Mononuclear cell (primary cell): ENCODE measurements around the gene ACER1. TPM values are rescaled to one million over a fixed set of nuclear protein-coding genes. Genes with fewer than 3 reads are reported as not detected.
"Not testable (repeated sequence)": the region's sequence is repeated elsewhere in the genome, so short reads cannot be mapped to it uniquely, and the experiment has no call there.

Experiments
- H3K27me3 ChIP-seq: 2 replicates; pipeline ENCODE4 v1.6.0; 2011; ENCODE audit warnings: low read length, control low read depth; ENCODE audit not compliant: insufficient read depth
- H3K4me1 ChIP-seq: 2 replicates; pipeline ENCODE4 v1.5.1; 2011; ENCODE audit warnings: mild to moderate bottlenecking, low read length, control low read depth; ENCODE audit not compliant: insufficient read depth
- H3K4me3 ChIP-seq: 2 replicates; pipeline ENCODE4 v1.5.1; 2011; ENCODE audit warnings: mild to moderate bottlenecking, low read length, moderate library complexity
- H3K9me3 ChIP-seq: 2 replicates; pipeline ENCODE4 v1.5.1; 2011; ENCODE audit warnings: low read depth, mild to moderate bottlenecking, control low read depth, low read length
- total RNA-seq: library from RNA; depleted of rRNA; stranded (reverse); fragments of >200 nt; gene quantifications from one replicate; pipeline ENCODE4 v1.2.3, GENCODE V29; 2012

Gene ACER1
- total RNA-seq, 1 donor, result 0.42 TPM

DNA sequence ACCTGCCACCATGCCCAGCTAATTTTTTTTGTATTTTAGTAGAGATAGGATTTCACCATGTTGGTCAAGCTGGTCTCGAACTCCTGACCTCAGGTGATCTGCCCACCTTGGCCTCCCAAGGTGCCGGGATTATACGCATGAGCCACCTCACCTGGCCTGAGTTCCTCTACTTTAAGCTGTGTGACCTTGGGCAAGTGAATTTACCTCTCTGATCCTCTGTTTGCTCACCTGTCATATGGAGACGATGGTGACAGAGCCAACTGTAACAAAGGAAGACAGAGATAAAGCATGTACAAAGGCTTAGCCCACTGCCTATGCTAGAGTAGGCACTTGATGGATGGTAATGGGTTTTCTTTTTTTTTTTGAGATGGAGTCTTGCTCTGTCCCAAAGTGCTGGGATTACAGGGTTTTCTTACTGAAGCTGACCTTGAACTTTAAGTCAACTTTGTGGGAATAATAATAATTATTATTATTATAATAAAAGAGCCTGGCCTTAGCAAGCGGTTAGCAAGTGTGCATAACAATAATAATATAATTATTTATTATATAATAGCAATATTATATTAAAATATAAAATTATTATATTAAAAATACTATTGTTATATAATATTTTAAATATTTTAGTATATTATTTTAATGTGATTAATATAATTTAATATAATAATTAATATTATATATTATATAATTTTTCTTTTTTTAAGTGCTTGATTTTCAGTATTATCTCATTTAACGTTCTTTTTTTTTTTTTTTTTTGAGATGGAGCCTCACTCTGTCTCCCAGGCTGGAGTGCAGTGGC, 1.3 kb upstream of the ACER1 start:
- Histone ChIP-seq H3K4me3 (no peak overlapping the region), H3K4me1 (no peaks in the 10 kb centered on the region), H3K27me3 (no peaks in the 10 kb centered on the region), H3K9me3 (no peaks in the 10 kb centered on the region)

DNA sequence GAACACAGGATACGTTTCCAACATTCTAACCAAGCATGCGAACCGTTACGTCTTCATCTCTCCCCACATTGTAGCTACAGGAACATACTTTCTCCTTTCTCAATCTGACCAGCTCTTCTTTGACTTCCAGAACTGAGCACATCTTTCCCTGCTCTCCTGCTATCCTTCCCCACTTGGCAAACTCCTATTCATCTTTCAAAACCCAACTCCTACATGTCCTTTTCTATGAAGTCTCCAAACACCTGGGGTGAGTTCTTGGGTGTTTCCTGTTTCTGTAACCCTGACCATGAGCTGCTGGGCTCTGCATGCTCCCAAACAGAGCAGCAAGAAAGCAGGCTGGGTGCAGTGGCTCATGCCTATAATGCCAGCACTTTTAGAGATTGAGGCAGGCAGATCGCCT, 6.6 kb downstream of the ACER1 start:
- Histone ChIP-seq H3K9me3 (no peaks in the 10 kb centered on the region), H3K4me3 (no peak overlapping the region), H3K27me3 (no peaks in the 10 kb centered on the region), H3K4me1 (no peaks in the 10 kb centered on the region)

DNA sequence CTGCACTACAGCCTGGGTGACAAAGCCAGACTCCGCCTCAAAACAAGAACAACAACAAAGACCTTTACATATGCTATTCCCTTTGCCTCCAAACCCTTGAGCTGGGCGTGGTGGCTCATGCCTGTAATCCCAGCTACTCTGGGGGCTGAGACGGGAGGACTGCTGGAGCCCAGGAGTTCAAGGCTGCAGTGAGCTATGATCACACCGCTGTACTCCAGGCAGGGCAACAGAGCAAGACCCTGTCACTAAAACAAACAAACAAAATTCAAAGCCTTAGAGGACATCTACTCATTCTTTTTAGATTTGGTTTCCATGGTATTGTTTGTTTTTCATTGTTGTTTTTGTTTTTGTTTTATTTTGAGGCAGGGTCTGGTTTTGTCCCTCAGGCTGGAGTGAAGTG, 7.8 kb downstream of the ACER1 start:
- no peaks in the 10 kb centered on the region for H3K27me3 ChIP-seq
- no peak overlapping the region for H3K4me3 ChIP-seq
- no peaks in the 10 kb centered on the region for H3K9me3 ChIP-seq
- no peaks in the 10 kb centered on the region for H3K4me1 ChIP-seq

DNA sequence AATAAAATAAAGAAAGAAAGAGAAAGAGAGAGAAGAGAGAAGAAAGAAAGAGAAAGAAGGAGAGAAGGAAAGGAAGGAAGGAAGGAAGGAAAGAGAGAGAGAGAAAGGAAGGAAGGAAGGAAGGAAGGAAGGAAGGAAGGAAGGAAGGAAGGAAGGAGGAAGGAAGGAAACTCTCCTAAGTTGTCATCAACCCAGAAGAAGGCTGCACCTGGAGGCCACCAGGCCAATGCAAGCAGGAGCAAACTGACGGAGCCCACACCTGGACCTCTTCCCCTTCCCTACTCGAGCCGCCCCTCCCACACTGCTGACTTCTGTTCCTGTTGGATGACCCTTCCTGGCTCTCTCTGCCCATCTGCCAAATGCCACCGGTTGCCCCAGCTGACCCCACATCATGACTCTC, 8.7 kb downstream of the ACER1 start:
- Histone ChIP-seq H3K9me3 (no peaks in the 10 kb centered on the region), H3K4me1 (no peaks in the 10 kb centered on the region), H3K4me3 (no peak overlapping the region)

DNA sequence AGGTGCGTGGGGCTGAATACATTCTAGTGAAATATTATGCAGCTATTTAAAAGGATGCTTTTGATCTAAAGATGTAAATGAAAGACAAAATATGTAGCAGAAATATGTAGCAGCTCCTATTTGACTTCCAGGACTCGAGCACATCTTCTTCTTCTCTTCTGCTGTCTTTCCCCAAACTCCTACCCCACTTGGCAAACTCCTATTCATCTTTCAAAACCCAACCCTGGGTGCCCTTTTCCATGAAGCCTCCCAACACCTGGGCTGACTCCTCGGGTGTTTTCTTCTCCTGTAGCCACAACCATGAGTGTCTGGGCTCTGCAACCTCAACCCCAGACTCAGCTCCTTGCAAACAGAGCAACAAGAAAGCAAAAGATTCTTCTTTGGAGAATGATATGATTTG, 11.1 kb downstream of the ACER1 start:
- Histone ChIP-seq H3K9me3 (no peaks in the 10 kb centered on the region), H3K4me3 (no peak overlapping the region), H3K27me3 (no peaks in the 10 kb centered on the region)

More for the DNA sequence above, 8.7 kb downstream of the ACER1 start:
- no peaks in the 10 kb centered on the region for H3K27me3 ChIP-seq

DNA sequence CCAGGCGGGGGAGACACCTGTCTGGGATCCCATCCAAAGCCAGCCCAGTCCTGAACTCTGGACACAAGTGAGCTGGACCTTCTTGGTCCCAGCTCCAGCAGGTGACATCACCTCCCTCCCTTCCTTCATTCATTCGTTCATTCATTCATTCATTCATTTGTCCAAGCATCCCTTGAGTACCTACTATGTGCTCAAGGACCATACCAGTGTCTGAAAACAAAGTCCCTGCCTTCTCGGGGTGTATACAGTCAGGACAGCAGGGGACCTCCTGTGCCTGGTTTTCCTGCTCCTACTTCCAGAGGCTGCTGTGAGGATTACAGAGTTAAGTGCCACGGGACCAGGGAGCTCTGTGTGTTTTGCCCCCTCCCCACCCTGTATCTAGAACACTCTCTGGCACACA, 14.0 kb downstream of the ACER1 start:
- no peaks in the 10 kb centered on the region for H3K9me3 ChIP-seq
- no peaks in the 10 kb centered on the region for H3K4me1 ChIP-seq
- no peaks in the 10 kb centered on the region for H3K27me3 ChIP-seq
- H3K4me3 ChIP-seq, result no peak overlapping the region

More for the DNA sequence above, 11.1 kb downstream of the ACER1 start:
- no peaks in the 10 kb centered on the region for H3K4me1 ChIP-seq

DNA sequence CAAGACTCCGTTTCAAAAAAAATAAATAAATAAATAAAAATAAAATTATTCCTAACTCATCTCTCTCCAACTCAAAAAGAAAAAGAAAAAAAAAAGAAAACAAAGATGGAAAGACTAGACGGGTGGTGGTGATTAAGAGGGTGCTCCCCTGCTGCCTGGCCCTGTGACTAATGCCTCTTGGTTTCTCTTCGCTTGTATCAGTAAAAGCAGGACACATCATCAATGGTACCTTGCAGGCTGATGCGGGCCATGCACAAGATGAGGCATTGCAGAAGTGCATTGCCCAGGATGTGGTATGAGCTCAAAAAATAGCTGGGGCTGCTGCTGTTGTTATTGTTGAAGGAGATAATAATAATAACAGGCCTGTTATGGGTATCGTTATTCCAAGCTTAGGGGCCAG, 14.6 kb downstream of the ACER1 start:
- H3K4me1 ChIP-seq, result no peaks in the 10 kb centered on the region
- H3K4me3 ChIP-seq, result no peak overlapping the region
- no peaks in the 10 kb centered on the region for H3K9me3 ChIP-seq
- no peaks in the 10 kb centered on the region for H3K27me3 ChIP-seq

DNA sequence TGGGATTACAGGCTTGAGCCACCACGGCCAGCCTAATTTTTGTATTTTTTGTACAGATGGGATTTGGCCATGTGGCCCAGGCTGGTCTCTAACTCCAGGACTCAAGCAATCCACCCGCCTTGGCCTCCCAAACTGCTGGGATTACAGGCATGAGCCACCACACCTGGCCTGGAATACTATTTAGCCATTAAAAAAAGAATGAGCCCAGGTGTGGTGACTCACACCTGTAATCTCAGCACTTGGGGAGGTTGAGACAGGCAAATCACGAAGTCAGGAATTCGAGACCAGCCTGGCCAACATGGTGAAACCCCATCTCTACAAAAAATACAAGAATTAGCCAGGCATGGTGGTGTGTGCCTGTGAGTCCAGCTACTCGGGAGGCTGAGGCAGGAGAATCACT, 17.8 kb downstream of the ACER1 start:
- not testable (repeated sequence) for H3K4me1 ChIP-seq, H3K27me3 ChIP-seq, H3K9me3 ChIP-seq, H3K4me3 ChIP-seq

DNA sequence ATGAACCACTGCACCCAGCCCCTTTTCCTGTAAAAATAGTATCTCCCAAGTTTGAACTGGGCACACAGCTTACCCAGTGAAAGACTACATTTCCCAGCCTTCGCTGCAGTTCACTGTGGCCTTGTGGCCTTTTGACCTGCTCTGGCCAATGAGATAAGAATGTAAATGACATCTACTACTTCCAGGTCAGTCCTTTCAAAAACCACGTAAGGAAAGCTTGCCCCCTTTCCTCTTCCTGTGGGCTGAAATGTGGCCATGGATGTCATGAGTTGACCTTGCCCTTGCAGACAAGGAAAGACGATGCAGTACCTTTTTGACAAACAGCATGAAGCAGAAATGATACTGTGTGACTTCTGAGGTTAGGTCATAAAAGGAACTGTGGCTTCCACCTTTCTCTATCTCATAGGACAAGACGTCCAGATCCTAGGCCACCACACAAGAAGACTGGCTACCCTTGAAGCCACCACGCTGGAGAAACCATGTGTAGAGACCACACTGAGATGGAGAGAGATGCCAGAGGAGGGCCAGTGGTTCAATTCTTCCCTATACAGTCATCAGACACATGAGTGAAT, 19.9 kb downstream of the ACER1 start:
- no peaks in the 10 kb centered on the region for H3K27me3 ChIP-seq
- no peaks in the 10 kb centered on the region for H3K9me3 ChIP-seq
- H3K4me3 ChIP-seq, result no peak overlapping the region
- H3K4me1 ChIP-seq, result no peaks in the 10 kb centered on the region

DNA sequence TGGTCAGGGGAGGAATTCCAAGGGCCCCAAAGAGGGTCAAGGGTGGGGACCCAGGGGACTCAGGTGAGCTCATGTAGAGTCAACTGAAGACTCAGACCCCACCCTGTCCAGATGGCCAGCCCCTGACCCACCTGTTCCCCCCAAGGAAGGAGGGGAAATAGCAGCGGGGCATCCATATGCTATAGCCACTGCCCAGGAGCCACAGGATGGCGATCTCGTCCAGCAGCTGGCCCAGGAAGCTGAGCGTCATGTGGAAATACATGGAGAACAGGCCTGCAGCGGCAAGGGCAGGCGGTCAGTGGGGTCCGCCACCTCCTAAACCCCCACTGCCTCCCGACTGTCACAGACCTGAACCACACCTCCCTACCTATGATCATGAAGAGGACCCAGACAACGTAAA, 21.4 kb downstream of the ACER1 start:
- H3K4me3 ChIP-seq, result no peak overlapping the region
- H3K27me3 ChIP-seq, result no peaks in the 10 kb centered on the region
- H3K9me3 ChIP-seq, result no peaks in the 10 kb centered on the region
- no peaks in the 10 kb centered on the region for H3K4me1 ChIP-seq

DNA sequence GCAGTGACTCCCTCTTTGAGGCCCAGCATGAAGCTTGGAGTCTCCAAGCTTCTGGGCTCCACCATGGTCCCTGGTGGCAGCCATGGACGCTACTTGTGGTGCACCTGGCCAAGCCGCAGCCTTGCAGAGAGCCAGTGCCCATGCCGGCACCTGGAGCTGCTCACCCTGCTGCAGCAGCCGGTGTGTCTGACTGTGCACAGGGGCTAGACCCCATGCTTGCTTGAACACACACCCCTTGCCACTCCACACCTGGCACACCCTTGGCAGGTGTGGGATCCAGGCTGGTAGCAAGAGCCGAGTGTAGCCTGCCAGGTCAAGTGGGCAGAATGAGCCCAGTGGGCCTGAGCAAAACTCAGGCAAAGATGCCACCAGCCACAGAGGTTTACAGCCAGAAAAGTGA, 35.0 kb downstream of the ACER1 start:
- Histone ChIP-seq H3K27me3 (no peaks in the 10 kb centered on the region), H3K4me1 (no peaks in the 10 kb centered on the region), H3K9me3 (no peaks in the 10 kb centered on the region), H3K4me3 (no peak overlapping the region)

DNA sequence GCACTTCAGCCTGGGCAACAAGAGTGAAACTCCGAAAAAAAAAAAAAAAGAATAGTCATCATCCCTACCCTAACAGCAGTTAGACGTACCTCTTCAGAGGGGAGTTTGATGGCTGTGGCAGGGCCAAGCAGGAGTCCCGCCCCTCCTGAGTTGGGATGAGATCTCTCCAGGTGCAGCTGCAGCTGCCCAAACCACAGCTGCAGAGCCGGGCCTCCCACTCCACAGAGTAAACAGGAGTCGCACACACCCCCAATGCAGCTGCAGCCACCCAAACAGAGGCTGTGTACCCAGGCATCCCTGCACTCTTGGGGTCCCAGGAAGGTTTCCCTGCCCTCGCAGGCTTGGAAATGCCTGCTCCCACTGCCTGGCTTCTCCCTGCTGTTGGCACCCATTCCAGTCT, 36.2 kb downstream of the ACER1 start:
- Histone ChIP-seq H3K4me1 (no peaks in the 10 kb centered on the region), H3K27me3 (no peaks in the 10 kb centered on the region), H3K4me3 (no peak overlapping the region), H3K9me3 (peaks cover 9% of the 10 kb centered on the region)

DNA sequence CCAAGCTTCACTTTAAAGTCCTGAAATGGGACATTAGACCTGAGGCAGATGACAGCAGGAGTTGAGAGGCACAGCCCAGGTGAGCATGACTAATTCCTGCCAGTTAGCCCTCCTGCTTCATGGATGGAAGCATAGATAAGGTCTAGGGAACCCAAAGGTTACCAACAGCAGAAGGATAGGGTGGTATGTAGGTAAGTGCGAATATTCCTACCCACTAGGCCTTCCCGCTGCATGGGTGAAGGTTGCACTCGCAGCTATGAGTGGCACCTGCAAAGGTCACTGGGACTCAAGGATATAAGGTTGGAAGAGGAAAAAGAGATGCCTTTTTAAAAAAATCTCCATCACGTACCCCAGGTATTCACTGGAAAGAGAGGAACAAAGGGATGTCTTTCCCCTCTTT, 41.4 kb downstream of the ACER1 start:
- no peak overlapping the region for H3K4me3 ChIP-seq
- H3K4me1 ChIP-seq, result no peaks in the 10 kb centered on the region
- peaks cover 41% of the 10 kb centered on the region for H3K9me3 ChIP-seq
- H3K27me3 ChIP-seq, result no peaks in the 10 kb centered on the region

DNA sequence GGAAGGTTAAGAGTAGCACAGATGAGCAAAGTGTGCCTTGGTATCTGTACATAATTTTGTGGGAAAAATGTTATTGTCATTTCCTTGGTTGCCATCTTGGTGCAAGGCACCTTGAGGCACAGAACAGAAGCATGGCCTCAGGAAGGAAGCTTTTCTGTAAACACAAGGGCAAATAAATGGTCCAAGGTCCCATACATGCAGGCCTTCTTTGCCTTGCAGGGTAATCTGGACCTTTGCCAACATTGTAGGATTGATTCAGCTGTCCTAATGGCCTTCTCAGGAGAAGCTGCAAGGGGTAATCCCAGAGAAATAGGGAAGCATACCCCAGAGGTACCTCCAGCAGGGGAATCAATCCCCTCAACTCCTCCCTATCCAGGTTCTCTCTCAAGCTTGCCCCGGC, 44.7 kb downstream of the ACER1 start:
- no peak overlapping the region for H3K4me3 ChIP-seq
- H3K4me1 ChIP-seq, result no peaks in the 10 kb centered on the region
- no peaks in the 10 kb centered on the region for H3K27me3 ChIP-seq
- H3K9me3 ChIP-seq, result peaks cover 41% of the 10 kb centered on the region

DNA sequence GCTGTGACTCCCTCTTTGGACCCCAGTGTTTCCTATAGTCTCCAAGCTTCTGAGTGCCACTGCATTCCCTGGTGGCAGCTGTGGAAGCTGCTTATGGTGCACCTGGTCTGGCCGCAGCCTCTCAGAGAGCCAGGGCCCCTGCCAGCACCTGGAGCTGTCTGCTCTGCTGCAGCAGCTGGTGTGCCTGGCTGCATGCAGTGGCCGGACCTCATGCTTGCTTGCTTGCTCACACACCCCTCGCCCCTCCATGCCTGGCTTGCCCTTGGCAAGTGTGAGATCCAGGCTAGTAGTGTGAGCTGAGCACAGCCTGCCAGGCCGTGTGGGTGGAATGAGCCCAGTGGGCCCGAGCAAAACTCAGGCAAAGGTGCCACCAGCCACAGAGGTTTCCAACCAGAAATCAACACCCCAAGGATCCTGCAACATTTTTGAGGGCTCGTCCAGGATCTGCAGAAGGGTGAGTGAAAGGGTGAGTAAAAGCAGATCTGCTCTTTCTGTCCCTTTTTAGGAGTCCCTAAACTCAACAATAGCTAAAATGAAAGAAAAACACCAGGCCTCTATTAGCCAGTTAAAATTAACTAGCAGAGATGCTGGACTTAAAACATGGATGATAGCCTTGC, 46.0 kb downstream of the ACER1 start:
- Histone ChIP-seq H3K4me1 (no peaks in the 10 kb centered on the region), H3K27me3 (no peaks in the 10 kb centered on the region), H3K4me3 (no peak overlapping the region), H3K9me3 (peaks cover 34% of the 10 kb centered on the region)

DNA sequence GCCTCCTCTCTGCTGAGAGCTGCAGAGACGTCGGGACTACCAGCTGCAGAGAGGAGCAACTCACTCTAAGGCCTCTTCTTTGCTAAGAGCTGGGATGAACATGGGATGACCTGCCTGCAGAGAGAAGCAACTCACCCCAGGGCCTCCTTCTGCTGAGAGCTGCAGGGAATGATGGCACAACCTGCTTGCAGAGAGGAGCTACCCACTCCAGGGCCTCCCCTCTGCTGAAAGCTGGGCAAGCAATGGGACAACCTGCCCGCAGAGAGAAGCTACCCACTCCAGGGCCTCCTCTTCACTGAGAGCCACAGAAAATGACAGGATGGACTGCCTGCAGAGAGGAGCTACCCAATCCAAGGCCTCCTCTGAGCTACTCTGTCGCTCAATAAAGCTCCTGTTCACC, 46.7 kb downstream of the ACER1 start:
- Histone ChIP-seq H3K27me3 (no peaks in the 10 kb centered on the region), H3K4me3 (no peak overlapping the region), H3K4me1 (no peaks in the 10 kb centered on the region), H3K9me3 (peaks cover 27% of the 10 kb centered on the region)
